ENCODE measurements around the gene SMYD3.

GRCh38 chr1:245938046-245938435 lies 569.0 kb downstream of the SMYD3 start:
- TF ChIP-seq POLR2A (IDR thresholded peaks at IDR 0.05; ENCODE audit: low read length): no peak
- TF ChIP-seq GATA1 (IDR thresholded peaks at IDR 0.05; ENCODE audit: low read depth, low read length): no peak
